PC-3 (cell line): ENCODE measurements around the gene APBB2. TPM values are rescaled to one million over a fixed set of nuclear protein-coding genes. Genes with fewer than 3 reads are reported as not detected.
A peak's percentile ranks its signal among the peaks of the same experiment; 100 is the strongest.

Experiments
- ATAC-seq: fragments of 200-7000 bp; cut with Tn5 transposase; 2 replicates; pipeline ENCODE4 v1.9.1; 2020; ENCODE audit warnings: mild to moderate bottlenecking, moderate library complexity
- BruUV-seq: library from RNA; stranded (reverse); fragments of 400-500 nt; replicated peaks from 2 replicates; lab custom pipeline; 2021; lab: Mats Ljungman, UMichigan
- CTCF ChIA-PET: fragments of 300-600 bp; sonication (Branson Sonifier 250); formaldehyde crosslinking; loops from one replicate; lab custom pipeline; 2022; ENCODE audit warnings: antibody characterized with exemption; lab: Charles Lee
- POLR2A ChIA-PET: fragments of 300-600 bp; sonication (Branson Sonifier 250); formaldehyde crosslinking; loops from one replicate; lab custom pipeline; 2022; ENCODE audit warnings: antibody characterized with exemption; ENCODE audit not compliant: unreplicated experiment; lab: Charles Lee
- DNase-seq: peaks from one replicate; pipeline ENCODE4 v3.0.0-alpha.2; 2015
- H2AFZ ChIP-seq: fragments of 300-600 bp; sonication (generic); 2 replicates; pipeline ENCODE4 v1.6.0; 2016; ENCODE audit warnings: antibody characterized with exemption, low read length
- H3F3A ChIP-seq: fragments of 300-600 bp; sonication (generic); one replicate; pipeline ENCODE4 v1.6.0; 2017; ENCODE audit warnings: antibody characterized with exemption, low read length, control low read depth, mild to moderate bottlenecking; ENCODE audit not compliant: unreplicated experiment
- H3K27ac ChIP-seq: fragments of 300-600 bp; sonication (generic); 2 replicates; pipeline ENCODE4 v1.5.1; 2016; ENCODE audit warnings: mild to moderate bottlenecking, low read length
- H3K27me3 ChIP-seq: fragments of 300-600 bp; sonication (generic); 2 replicates; pipeline ENCODE4 v1.6.1; 2016; ENCODE audit warnings: low read length, mixed read lengths
- H3K36me3 ChIP-seq: fragments of 300-600 bp; sonication (generic); 2 replicates; pipeline ENCODE4 v1.6.1; 2016; ENCODE audit warnings: low read depth, mixed run types, low read length, mixed read lengths
- H3K4me1 ChIP-seq: fragments of 300-600 bp; sonication (generic); 2 replicates; pipeline ENCODE4 v1.5.1; 2016; ENCODE audit warnings: low read length; ENCODE audit not compliant: insufficient read depth
- H3K4me2 ChIP-seq: fragments of 300-600 bp; sonication (generic); 2 replicates; pipeline ENCODE4 v1.6.0; 2016; ENCODE audit warnings: low read length
- H3K4me3 ChIP-seq: fragments of 300-600 bp; sonication (generic); 2 replicates; pipeline ENCODE4 v1.5.1; 2016; ENCODE audit warnings: mild to moderate bottlenecking, low read length, mixed read lengths
- H3K79me2 ChIP-seq: fragments of 300-600 bp; sonication (generic); 2 replicates; pipeline ENCODE4 v1.6.1; 2017; ENCODE audit warnings: low read length, mixed read lengths
- H3K9ac ChIP-seq: fragments of 300-600 bp; sonication (generic); 2 replicates; pipeline ENCODE4 v1.6.0; 2016; ENCODE audit warnings: mild to moderate bottlenecking, low read length
- H3K9me2 ChIP-seq: fragments of 300-600 bp; sonication (generic); replicated peaks from 2 replicates; pipeline ENCODE4 v1.6.1; 2016; ENCODE audit warnings: mixed run types, low read length, mixed read lengths
- H3K9me3 ChIP-seq: fragments of 300-600 bp; sonication (generic); 2 replicates; pipeline ENCODE4 v1.6.1; 2016; ENCODE audit warnings: low read length, mixed read lengths
- H4K20me1 ChIP-seq: fragments of 300-600 bp; sonication (generic); 2 replicates; pipeline ENCODE4 v1.6.1; 2016; ENCODE audit warnings: low read length, mixed read lengths
- EZH2 ChIP-seq: fragments of 300-600 bp; sonication (generic); IDR thresholded peaks from one replicate; pipeline ENCODE4 v1.6.1; 2017; ENCODE audit warnings: antibody characterized with exemption, mild to moderate bottlenecking, low read length; ENCODE audit not compliant: unreplicated experiment
- EZH2phosphoT487 ChIP-seq: fragments of 300-600 bp; sonication (generic); IDR thresholded peaks from 2 replicates; pipeline ENCODE4 v1.6.1; 2018; ENCODE audit warnings: mild to moderate bottlenecking, antibody characterized with exemption, low read length, borderline replicate concordance
- intact Hi-C: fragments of 100-400 bp; cut with micrococcal nuclease; formaldehyde crosslinking; loops from 2 replicates; pipeline ENCODE4 v1.9.0; 2023
- total RNA-seq: library from RNA; depleted of rRNA; stranded (reverse); fragments of >200 nt; gene quantifications from 2 replicates; pipeline ENCODE4 v1.2.3, GENCODE V29; 2014
- TF ChIP-seq, protein P1 (sequence below): fragments of 300-600 bp; sonication (generic); conservative IDR thresholded peaks from 2 replicates; pipeline ENCODE4 v1.5.1; 2017; ENCODE audit warnings: antibody characterized with exemption, low read depth, mild to moderate bottlenecking, low read length

APBB2 gene
- total RNA-seq, 1 experiment from 2014 or later: 24.7 TPM

DNA sequence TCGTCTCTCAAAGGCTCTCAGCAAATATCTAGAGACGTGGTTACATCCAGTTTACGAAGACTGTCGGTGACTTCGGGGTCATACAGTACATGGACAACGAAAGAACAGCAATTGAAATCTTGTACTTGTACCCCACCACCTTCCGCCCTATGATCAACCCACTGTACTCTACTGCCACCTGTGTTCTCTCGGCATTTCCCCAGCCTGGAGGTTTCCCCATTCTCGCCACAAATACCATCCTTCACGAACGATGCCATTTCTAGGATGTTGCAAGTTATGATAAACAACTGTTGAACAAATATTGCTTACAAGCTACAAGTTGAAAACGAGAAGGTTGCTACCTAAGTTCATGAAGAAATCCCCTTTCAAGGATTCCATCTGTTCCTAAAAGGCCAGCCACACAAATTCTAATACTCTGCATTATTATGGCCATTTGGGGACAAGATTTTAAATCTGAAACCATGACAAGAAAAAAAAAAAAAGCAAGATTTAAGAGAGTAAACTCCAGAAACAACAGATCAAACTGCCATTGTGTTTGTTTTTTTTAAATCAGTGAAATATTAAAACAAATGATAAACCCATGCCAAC lies 1.6 kb downstream of the APBB2 start:
- Histone ChIP-seq H3K36me3 (no peaks in the 10 kb centered on the region), H3K4me2 (peak overlapping the region; percentile 87), H3K27me3 (no peaks in the 10 kb centered on the region), H3K79me2 (peaks cover 65% of the 10 kb centered on the region), H3K4me3 (peak overlapping the region; percentile 99), H4K20me1 (peaks cover 5% of the 10 kb centered on the region; the same call in 1 of the 2 replicates), H3F3A (no peaks in the 10 kb centered on the region), H3K9me2 (no peaks in the 10 kb centered on the region), H2AFZ (peak overlapping the region; percentile 76), H3K9me3 (no peaks in the 10 kb centered on the region), H3K9ac (peak overlapping the region; percentile 77), H3K4me1 (peaks cover 26% of the 10 kb centered on the region), H3K27ac (no peak overlapping the region)
- peak; percentile 18; the same call in 1 of the 2 replicates for ATAC-seq
- no TSS peak for BruUV-seq
- intact Hi-C loops: loop anchor here (1.0 to 5.0 kb wide), 6 partner anchors 35 to 460 kb away; no protein-coding TSS in a partner anchor
- peak; percentile 72 for DNase-seq
- ChIA-PET CTCF (no interaction called here), POLR2A (no interaction called here)
- TF ChIP-seq EZH2phosphoT487: no peak
- TF ChIP-seq, protein P1, sequence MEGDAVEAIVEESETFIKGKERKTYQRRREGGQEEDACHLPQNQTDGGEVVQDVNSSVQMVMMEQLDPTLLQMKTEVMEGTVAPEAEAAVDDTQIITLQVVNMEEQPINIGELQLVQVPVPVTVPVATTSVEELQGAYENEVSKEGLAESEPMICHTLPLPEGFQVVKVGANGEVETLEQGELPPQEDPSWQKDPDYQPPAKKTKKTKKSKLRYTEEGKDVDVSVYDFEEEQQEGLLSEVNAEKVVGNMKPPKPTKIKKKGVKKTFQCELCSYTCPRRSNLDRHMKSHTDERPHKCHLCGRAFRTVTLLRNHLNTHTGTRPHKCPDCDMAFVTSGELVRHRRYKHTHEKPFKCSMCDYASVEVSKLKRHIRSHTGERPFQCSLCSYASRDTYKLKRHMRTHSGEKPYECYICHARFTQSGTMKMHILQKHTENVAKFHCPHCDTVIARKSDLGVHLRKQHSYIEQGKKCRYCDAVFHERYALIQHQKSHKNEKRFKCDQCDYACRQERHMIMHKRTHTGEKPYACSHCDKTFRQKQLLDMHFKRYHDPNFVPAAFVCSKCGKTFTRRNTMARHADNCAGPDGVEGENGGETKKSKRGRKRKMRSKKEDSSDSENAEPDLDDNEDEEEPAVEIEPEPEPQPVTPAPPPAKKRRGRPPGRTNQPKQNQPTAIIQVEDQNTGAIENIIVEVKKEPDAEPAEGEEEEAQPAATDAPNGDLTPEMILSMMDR: peak; percentile 81

DNA sequence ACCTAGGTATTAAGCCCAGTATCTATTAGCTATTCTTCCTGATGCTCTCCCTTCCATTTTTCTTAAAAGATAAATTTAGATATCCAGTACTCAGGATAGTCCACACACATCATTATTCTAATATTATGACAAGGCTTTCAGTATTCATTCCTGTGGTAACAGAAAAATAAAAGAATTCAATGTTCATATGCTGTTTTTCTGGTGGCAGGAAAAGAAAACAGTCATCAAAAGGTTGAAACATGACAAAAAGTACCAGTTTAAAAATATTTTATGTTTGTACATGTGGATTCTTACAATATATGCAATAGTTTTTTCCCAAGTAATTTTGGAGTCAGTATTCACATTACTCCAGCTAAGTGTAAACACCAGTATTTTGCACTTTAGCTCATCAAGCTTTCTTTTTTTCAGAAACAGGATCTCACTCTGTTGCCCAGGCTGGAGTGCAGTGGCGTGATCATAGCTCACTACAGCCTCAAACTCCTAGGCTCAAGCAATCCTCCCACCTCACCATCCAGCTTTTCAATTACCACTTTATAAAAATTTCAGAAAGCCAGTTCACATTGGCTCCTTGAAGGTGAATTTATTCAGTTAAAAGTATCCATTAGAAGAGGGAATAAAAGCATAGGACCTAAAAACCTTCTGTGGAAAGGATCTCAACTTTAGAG lies 2.3 kb downstream of the APBB2 start:
- ChIA-PET CTCF (interaction anchor here (0.7 kb wide), 1 partner anchor 236 kb away, joined by 3 read pairs; no protein-coding TSS in a partner anchor), POLR2A (no interaction called here)
- Histone ChIP-seq H3K36me3 (no peaks in the 10 kb centered on the region), H4K20me1 (peaks cover 5% of the 10 kb centered on the region; the same call in 1 of the 2 replicates), H3K9me2 (no peaks in the 10 kb centered on the region), H3K4me3 (peak overlapping the region; percentile 99), H3K4me1 (peaks cover 21% of the 10 kb centered on the region), H3K79me2 (peaks cover 71% of the 10 kb centered on the region), H2AFZ (peak overlapping the region; percentile 76), H3K27me3 (no peaks in the 10 kb centered on the region), H3K4me2 (peak overlapping the region; percentile 87), H3K9me3 (no peaks in the 10 kb centered on the region), H3F3A (no peaks in the 10 kb centered on the region), H3K9ac (peak overlapping the region; percentile 77; the same call in 1 of the 2 replicates), H3K27ac (no peak overlapping the region)
- no peak for DNase-seq
- ATAC-seq: no peak
- intact Hi-C loops: loop anchor here (1.0 to 5.0 kb wide), 6 partner anchors 35 to 460 kb away; no protein-coding TSS in a partner anchor
- no TSS peak for BruUV-seq
- TF ChIP-seq, protein P1: no peak

DNA sequence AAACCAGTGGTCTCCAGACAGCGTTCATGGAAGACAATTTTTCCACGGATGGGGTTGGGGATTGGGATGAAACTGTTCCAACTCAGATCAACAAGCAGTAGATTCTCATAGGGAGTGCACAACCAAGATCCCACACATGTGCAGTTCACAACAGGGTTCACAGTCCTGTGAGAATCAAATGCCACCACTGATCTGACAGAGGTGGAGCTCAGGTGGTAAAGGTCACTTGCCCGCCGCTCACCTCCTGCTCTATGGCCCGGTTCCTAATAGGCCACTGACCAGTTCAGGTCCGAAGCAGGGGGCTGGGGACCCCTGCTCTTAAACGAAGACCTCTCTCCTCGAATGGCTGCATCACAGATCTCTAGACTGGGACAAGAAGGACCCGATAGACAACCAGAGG lies 4.4 kb downstream of the APBB2 start:
- H3K4me2 ChIP-seq: no peak overlapping the region
- POLR2A ChIA-PET: no interaction called here

More for the DNA sequence above, 4.4 kb downstream of the APBB2 start:
- CTCF ChIA-PET: no interaction called here
- Histone ChIP-seq H3F3A (no peaks in the 10 kb centered on the region), H2AFZ (no peak overlapping the region), H3K9me2 (no peaks in the 10 kb centered on the region), H3K9me3 (no peaks in the 10 kb centered on the region), H3K27ac (no peak overlapping the region), H3K79me2 (peaks cover 93% of the 10 kb centered on the region), H4K20me1 (peaks cover 5% of the 10 kb centered on the region; the same call in 1 of the 2 replicates), H3K4me3 (no peak overlapping the region), H3K36me3 (no peaks in the 10 kb centered on the region), H3K9ac (no peak overlapping the region), H3K27me3 (no peaks in the 10 kb centered on the region), H3K4me1 (peaks cover 13% of the 10 kb centered on the region)
- no peak for ATAC-seq
- TF ChIP-seq, protein P1: no peak
- TF ChIP-seq EZH2phosphoT487 (no peak), EZH2 (no peak)
- DNase-seq: no peak
- intact Hi-C loops: loop anchor here (5.0 kb wide), 4 partner anchors 33 to 458 kb away; no protein-coding TSS in a partner anchor
- BruUV-seq: no TSS peak
